ENCODE data around the gene TFPI2. TPM values are rescaled to one million over a fixed set of nuclear protein-coding genes. Genes with fewer than 3 reads are reported as not detected.

The TFPI2 gene
- total RNA-seq, 1 experiment from 2014 or later: 4.4 TPM

DNA sequence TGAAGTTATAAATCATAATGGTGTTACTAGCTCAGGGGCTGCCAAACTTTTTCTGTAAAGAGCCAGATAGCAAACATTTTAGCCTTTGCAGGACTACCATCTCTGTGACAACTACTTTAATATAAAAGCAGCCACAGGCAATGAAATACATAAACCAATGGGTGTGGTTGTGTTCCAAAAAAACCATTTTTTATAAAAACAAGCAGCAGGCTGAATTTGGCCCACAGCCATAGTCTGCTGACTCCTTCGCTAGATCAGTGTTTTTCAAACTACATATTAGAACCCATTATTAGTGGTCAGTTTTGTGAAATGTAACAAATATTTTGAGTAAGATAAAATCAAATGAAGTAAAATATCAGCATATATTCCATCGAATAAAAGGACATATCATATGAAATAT lies 44.5 kb upstream of the TFPI2 start:
- no peak overlapping the region for H3T11ph ChIP-seq (ENCODE audit: low read length)
- H4K20me1 ChIP-seq (ENCODE audit: control insufficient read depth, insufficient read depth, insufficient read length): no peaks in the 10 kb centered on the region
- no peaks in the 10 kb centered on the region for H3K27me3 ChIP-seq (ENCODE audit: insufficient read depth, low read length)
- H3K23ac ChIP-seq (ENCODE audit: insufficient read length, low read depth, low read length): no peak overlapping the region
- H3K27me3 Mint-ChIP-seq (ENCODE audit: low read depth): peaks cover 3% of the 10 kb centered on the region; the same call in 1 of the 2 replicates
- no peak overlapping the region for H3K27ac ChIP-seq (ENCODE audit: insufficient read length, low read depth, low read length)
- H2BK120ac ChIP-seq (ENCODE audit: low read depth, low read length, poor library complexity, severe bottlenecking): no peak overlapping the region
- no peaks in the 10 kb centered on the region for H3K79me2 ChIP-seq (ENCODE audit: insufficient read depth, low read length)
- TF ChIP-seq, protein P1, sequence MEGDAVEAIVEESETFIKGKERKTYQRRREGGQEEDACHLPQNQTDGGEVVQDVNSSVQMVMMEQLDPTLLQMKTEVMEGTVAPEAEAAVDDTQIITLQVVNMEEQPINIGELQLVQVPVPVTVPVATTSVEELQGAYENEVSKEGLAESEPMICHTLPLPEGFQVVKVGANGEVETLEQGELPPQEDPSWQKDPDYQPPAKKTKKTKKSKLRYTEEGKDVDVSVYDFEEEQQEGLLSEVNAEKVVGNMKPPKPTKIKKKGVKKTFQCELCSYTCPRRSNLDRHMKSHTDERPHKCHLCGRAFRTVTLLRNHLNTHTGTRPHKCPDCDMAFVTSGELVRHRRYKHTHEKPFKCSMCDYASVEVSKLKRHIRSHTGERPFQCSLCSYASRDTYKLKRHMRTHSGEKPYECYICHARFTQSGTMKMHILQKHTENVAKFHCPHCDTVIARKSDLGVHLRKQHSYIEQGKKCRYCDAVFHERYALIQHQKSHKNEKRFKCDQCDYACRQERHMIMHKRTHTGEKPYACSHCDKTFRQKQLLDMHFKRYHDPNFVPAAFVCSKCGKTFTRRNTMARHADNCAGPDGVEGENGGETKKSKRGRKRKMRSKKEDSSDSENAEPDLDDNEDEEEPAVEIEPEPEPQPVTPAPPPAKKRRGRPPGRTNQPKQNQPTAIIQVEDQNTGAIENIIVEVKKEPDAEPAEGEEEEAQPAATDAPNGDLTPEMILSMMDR (conservative IDR thresholded peaks at IDR 0.05): no peak
- H4K5ac ChIP-seq (ENCODE audit: insufficient read length, low read depth, low read length): no peak overlapping the region
- no peak for DNase-seq
- no peak overlapping the region for H3K4ac ChIP-seq (ENCODE audit: low read depth, low read length)
- H2BK5ac ChIP-seq (ENCODE audit: insufficient read length, low read length): no peak overlapping the region
- no peak overlapping the region for H2BK12ac ChIP-seq (ENCODE audit: insufficient read length, low read depth, low read length)
- H2AFZ ChIP-seq (ENCODE audit: low read length): no peak overlapping the region
- no peaks in the 10 kb centered on the region; a peak in 2 of 5 replicates for H3K9me3 Mint-ChIP-seq
- no peak overlapping the region for H4K8ac ChIP-seq (replicated peaks; ENCODE audit: insufficient read length, low read depth, low read length)
- no peak overlapping the region for H3K56ac ChIP-seq (ENCODE audit: insufficient read length, low read depth, low read length)
- H3K23me2 ChIP-seq (ENCODE audit: insufficient read length, low read depth, low read length, poor library complexity, severe bottlenecking): no peaks in the 10 kb centered on the region
- no peak overlapping the region for H3K9ac ChIP-seq (ENCODE audit: extremely low read depth, insufficient read length, low read length)
- no peak overlapping the region for H3K4me3 Mint-ChIP-seq
- H3K4me1 ChIP-seq (ENCODE audit: insufficient read depth, low read length): no peaks in the 10 kb centered on the region
- no peak overlapping the region for H2BK20ac ChIP-seq (ENCODE audit: low read depth, low read length, poor library complexity, severe bottlenecking)
- no peaks in the 10 kb centered on the region for H3K4me1 Mint-ChIP-seq
- H2BK15ac ChIP-seq (ENCODE audit: low read depth, low read length): no peak overlapping the region
- H4K91ac ChIP-seq (ENCODE audit: insufficient read length, low read depth, low read length): no peak overlapping the region
- H2AK5ac ChIP-seq (ENCODE audit: insufficient read length, low read length): no peak overlapping the region
- H3K79me1 ChIP-seq (ENCODE audit: insufficient read depth, low read depth, low read length, poor library complexity, severe bottlenecking): no peaks in the 10 kb centered on the region
- H3K4me2 ChIP-seq (ENCODE audit: insufficient read depth, insufficient read length, low read length): no peak overlapping the region
- H3K9me3 ChIP-seq (ENCODE audit: control insufficient read depth, low read depth, low read length): no peaks in the 10 kb centered on the region
- no peak overlapping the region for H3K14ac ChIP-seq (ENCODE audit: insufficient read depth, low read length)
- H3K27ac Mint-ChIP-seq: no peak overlapping the region
- peaks cover 0 to 3% (median 0%) of the 10 kb centered on the region in 3 experiments; a peak in 1 of 7 replicates for H3K36me3 Mint-ChIP-seq (ENCODE audit: insufficient read depth in 1 of 3, low read depth in 3 of 3)
- no CpG with 5 or more reads among the region's 2 CpGs for WGBS (ENCODE audit: extremely low coverage, insufficient read length, low lambda C conversion rate)
- no peak overlapping the region for H3K18ac ChIP-seq (ENCODE audit: insufficient read length, low read depth, low read length)
